NCI-H128 (cell line): ENCODE measurements around the gene PSKH1.
A peak's percentile ranks its signal among the peaks of the same experiment; 100 is the strongest.
"Not testable (repeated sequence)": the region's sequence is repeated elsewhere in the genome, so short reads cannot be mapped to it uniquely, and the experiment has no call there.

ENCODE experiments used
- DNase-seq: peaks from one replicate; lab custom pipeline; 2025; ENCODE audit not compliant: unreplicated experiment; lab: John Stamatoyannopoulos, UW

The PSKH1 gene

DNA sequence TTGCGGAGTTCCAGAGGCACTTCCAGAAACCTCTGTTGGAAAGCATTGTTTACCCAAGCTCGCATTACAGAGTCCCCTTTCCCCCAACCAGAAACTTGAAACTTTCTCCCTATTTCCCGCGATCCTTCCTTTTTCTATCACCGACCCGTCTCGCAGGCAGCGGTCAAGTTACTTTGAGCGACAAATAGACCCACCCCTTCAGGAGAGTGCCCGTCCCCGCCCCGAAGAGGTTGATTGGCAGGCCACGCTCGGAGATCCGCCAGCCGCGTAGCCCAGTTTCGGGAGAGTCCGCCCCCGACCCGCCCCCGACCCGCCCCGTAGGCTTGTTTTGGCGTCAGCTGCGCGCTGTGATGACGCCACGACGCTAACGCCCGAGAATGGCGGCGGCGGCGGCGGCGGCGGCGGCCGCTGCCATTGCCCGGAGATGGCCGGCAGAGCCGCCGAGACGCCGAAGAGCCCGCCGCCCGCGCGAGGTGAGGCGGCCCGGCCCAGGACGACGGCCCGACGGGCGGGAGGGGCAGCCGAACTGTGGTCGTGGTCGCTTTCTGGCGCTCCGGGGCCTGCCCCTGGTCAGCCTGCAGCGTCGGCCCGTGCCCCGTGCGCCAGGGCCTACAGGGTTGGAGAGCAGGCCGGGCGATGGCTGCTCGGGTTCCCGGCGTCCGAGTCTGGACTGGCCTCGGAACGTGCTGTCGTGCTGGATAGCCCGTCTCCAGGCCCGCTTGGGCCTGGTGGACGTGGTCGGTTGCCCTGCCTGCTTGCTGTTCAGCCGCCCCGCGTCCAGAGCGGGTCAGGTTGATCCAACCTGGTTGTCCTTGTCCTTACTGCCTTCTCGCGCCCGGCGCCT, at the start of gene PSKH1:
Gene PSKH1, plus strand, starts transcription at position 356 of the 844 bp plus-strand sequence. CDS start 15,496 bp downstream, outside the sequence.
- peak; percentile 76 for DNase-seq

- DNase-seq, result no peak
Measured at GRCh38 chr16:67843343-67843765, 49.7 kb upstream of the PSKH1 start.

DNA sequence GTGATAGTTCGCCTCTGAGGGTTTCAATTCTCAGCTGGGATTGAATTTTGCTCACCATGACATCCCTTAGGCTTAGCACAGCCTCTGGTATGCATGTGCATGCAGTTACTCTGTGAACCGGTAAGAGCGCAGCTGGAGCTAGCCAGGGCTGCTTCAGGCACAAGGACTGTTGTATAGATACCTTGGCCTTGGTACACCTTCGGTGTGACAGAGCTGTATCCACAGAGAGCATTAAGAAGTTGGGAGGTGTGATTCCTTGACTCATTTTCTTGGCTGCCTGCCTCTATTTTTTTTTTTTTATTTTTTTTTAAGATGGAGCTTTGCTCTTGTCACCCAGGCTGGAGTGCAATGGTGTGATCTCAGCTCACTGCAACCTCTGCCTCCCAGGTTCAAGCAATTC, 48.6 kb upstream of the PSKH1 start:
- no peak for DNase-seq

DNA sequence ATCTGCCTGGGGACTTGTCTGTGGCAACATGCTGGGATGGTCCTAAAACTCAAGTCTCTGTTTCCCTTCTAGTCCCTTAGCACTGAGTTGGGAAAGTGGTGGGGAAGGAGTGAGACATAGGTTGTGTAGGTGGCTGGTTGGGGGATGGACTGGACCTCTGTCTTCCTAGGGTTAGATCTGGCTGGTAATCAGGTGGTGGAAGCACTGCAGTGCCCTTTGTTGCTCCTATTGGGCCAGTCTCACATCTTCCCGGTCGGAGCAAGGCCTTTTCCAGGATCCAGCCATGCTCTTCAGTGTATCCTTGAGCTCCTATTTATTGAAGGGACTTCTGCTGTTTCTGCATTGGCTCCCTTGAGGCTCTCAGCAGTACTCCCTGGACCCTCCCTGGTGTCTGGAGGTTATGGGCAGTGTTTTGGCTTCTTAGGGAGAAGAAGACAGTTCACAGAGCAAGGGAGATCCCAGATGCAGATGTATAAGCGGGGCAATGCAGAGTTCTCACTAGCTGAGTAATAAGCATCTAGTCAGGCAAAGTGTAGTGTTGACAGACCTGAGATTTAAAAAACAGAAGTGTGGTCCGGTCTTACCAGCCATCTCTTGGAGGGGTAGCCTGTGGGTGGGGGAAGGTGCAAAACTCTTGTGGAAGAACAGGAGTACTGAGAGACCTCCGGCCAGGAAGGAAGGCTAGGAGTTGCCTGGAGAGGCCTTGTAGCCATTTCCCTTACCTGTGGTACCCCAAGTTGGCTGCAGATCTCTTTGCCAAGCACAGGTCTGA, 47.6 kb upstream of the PSKH1 start:
- no peak for DNase-seq

DNA sequence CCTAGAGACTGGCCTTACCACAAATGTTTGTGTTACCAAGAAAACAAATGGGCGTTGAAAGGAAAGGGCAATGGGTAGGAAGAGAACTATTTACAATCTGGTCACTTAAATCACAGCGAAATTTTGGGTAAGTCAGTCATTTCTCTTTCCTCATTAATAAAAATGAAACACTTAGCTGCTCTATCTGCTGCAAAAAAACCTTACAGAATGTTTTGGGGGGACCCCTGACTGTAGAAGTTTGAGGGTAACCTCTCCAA, 47.1 kb upstream of the PSKH1 start:
- DNase-seq, result no peak

- peak; percentile 79 for DNase-seq
Measured at GRCh38 chr16:67846320-67847063, 46.6 kb upstream of the PSKH1 start, which contains the start of gene NUTF2. TSS of gene NUTF2 (plus strand) at chr16:67846933. CDS start at chr16:67865131, 18,198 bp downstream.

GRCh38 chr16:67847064-67847861, 45.8 kb upstream of the PSKH1 start, which contains the start of gene CENPT:
TSS of gene CENPT (minus strand) at chr16:67847693. CDS start at chr16:67833859, 13,834 bp downstream.
- no peak for DNase-seq

DNA sequence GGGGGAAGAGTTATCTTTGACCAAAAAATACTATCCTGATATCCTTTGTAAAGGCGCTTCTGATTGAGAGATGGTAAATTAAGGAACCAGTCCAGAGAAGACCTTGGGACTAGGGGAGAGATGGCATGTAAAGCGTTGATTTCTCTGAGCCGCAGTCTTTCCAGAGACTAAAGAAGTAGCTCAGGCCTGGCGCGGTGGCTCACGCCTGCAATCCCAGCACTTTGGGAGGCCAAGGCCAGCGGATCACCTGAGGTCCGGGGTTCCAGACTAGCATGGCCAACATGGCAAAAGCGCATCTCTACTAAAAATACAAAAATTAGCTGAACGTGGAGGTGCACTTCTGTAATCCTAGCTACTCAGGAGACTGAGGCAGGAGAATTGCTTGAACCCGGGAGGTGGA, 44.9 kb upstream of the PSKH1 start:
- DNase-seq, result no peak

DNA sequence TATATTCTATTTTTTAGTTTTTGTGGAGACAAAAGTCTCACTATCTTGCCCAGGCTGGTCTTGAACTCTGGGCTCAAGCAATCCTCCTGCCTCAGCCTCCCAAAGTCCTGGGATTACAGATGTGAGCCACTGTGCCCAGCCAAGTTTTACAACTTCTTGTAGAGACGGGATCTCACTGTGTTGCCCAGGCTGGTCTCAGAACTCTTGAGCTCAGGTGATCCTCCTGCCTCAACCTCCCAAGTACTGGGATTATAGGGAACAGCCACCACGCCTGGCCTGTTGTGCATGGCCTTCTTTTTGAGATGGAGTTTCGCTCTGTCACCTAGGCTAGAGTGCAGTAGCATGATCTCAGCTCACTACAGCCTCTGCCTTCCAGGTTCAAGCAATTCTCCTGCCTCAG, 39.4 kb upstream of the PSKH1 start:
- DNase-seq, result no peak

DNA sequence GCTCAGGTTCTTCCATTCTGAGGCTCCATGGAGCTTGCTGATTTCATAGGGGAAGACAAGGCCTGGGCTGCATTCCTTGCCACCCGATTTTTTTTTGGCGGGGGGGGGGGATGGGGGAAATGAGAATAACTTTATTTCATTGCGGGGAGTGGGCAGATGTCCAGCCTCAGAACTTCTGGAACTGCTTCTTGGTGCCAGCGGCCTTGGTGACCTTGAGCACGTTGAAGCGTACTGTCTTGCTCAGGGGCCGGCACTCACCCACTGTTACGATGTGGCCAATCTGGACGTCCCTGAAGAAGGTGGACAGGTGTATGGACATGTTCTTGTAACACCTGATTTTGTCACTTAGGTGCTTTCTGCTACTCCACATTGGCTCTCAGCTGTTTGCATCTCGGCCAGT, 37.3 kb upstream of the PSKH1 start:
- no peak for DNase-seq

- DNase-seq, result no peak
Measured at GRCh38 chr16:67856927-67857546, 36.0 kb upstream of the PSKH1 start.

DNA sequence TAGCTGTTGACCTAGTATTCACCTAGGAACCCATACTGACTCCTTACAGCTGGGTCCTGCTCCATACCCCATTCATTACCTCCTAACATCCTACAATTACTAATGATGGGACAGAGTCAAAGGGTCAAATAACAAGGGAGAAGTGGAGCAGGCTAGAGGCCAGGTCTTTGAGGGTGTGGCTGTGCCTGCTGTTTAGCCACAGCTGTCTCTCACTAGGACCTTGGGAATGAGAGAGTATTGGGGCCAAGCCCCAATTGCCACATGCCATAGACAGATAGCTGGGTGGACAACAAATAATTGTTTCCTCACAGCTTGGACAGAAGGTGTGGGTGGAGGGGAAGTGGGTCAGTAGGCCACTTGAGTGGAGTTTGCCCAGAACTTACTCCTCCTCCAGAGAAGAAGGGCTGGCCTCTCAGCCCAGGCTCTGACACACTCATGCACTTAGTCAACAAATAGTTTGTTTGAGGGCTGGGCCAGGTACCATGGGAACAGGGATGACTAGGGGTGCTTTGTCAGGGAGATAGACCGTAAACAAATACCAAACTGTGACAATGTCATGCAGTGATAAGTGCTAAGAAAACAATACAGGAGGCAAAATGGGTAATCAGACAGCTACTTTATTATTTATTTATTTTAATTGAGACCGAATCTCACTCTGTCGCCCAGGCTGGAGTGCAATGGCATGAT, 35.4 kb upstream of the PSKH1 start:
- DNase-seq, result no peak

- no peak for DNase-seq
Measured at GRCh38 chr16:67858500-67858899, 34.6 kb upstream of the PSKH1 start.

DNA sequence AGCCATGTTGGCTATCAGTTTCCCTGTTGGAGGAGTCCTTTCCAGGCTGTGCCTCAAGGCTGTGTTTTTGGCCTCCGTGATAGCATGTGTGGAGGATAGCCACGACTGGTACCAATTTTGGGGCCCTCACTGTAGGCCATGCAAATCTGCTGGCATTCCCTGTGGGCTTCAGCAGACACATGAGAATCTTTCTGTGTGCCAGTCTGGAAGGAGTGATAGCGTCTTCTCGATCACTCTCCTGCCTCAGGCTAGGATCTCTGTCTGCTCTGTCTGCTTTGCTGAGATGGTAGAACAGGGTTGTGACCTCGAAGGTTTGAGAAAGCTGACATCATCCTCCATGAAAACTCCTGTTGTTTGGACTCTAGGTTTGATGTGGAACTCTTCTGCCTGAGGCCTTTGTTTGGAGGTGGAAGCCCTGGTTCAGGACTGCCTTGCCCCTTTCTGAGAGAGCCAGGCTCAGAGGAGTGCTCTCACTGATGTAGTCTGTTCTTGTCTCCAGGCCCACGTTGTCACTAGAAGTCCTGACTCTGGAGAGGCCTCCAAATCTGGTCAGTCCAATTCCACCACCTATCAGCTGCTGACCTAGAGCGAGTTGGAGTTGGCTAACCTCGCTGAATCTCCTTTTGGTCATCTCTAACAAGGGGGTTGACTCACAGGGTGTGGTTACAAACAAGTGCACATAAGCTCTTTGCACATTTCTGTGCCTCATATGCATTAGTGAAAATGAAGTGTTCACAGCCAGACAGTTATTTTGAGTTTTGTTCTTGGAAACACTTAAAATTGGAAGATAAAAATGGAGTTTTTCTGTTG, 32.3 kb upstream of the PSKH1 start:
- DNase-seq, result no peak

- DNase-seq, result no peak
Measured at GRCh38 chr16:67861877-67862276, 31.2 kb upstream of the PSKH1 start.

- no peak for DNase-seq
Measured at GRCh38 chr16:67862623-67863583, 30.2 kb upstream of the PSKH1 start.

- not testable (repeated sequence) for DNase-seq
Measured at GRCh38 chr16:67864044-67864443, 29.0 kb upstream of the PSKH1 start.

DNA sequence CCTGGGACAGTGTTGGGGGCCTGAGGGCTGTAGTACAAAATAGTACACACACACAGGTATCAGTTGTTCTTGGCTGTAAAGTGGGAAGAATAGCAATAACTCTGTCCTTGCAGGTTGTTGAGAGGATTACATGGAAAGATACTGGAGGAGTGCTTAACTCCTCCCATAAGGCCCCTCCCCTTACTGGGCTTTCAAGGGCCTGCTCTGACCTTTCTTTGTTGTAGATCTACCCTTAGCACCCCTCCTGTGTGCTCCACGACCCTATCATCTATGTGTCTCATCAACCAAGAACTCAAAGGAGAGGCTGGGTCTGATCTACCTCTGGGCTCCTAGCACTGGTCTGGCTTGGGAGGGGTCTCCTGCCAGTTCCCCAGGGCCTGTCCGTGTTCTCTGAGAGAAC, 28.5 kb upstream of the PSKH1 start:
- no peak for DNase-seq
